Heart left ventricle (tissue), 16 donors: ENCODE measurements around the gene SLC7A1. TPM values are rescaled to one million over a fixed set of nuclear protein-coding genes. Genes with fewer than 3 reads are reported as not detected.
A peak's percentile ranks its signal among the peaks of the same experiment; 100 is the strongest.

Experiments used
- ATAC-seq, 4 donors: fragments of 200-7000 bp; cut with Tn5 transposase; one replicate each; pipeline ENCODE4 v1.9.1; 2020 to 2022; ENCODE audit warnings: moderate library complexity in 4 of 4, mild to moderate bottlenecking in 3 of 4, moderate number of reproducible peaks in 1 of 4
- DNase-seq, 5 donors: peaks; one replicate each; pipeline ENCODE4 v3.0.0-alpha.2; 2020
- H3K27ac ChIP-seq, 12 donors: fragments of 200-600 bp; sonication (generic) in 4 of 12; one replicate each; pipeline versions ENCODE4 v1.5.0 to v1.8.0; 2016 to 2022; ENCODE audit warnings: mild to moderate bottlenecking in 2 of 12
- H3K27me3 ChIP-seq, 9 donors: fragments of 200-600 bp; sonication (generic) in 2 of 9; one replicate each; pipeline versions ENCODE4 v1.5.1 to v1.8.0; 2016 to 2022; ENCODE audit warnings: mild to moderate bottlenecking in 3 of 9
- H3K36me3 ChIP-seq, 9 donors: fragments of 200-600 bp; sonication (generic) in 2 of 9; one replicate each; pipeline versions ENCODE4 v1.5.0 to v1.8.0; 2018 to 2022; ENCODE audit warnings: mild to moderate bottlenecking in 2 of 9
- H3K4me1 ChIP-seq, 12 donors: fragments of 200-600 bp; sonication (generic) in 4 of 12; one replicate each; pipeline versions ENCODE4 v1.5.0 to v1.8.0; 2016 to 2022; ENCODE audit warnings: mild to moderate bottlenecking in 3 of 12
- H3K4me3 ChIP-seq, 12 donors: fragments of 200-600 bp; sonication (generic) in 4 of 12; one replicate each; pipeline versions ENCODE4 v1.5.0 to v1.8.0; 2017 to 2022; ENCODE audit warnings: mild to moderate bottlenecking in 9 of 12, moderate library complexity in 4 of 12
- H3K9me3 ChIP-seq, 12 donors: fragments of 200-600 bp; sonication (generic) in 4 of 12; one replicate each; pipeline versions ENCODE4 v1.5.0 to v1.8.0; 2016 to 2022; ENCODE audit warnings: mild to moderate bottlenecking in 1 of 12
- POLR2A ChIP-seq, 2 donors: fragments of 450-650 bp; IDR thresholded peaks; one replicate each; pipeline ENCODE4 v1.6.1; 2017; ENCODE audit warnings: antibody characterized with exemption in 2 of 2, mild to moderate bottlenecking in 2 of 2, moderate library complexity in 2 of 2
- WGBS, 4 donors: extraction: QIAGEN DNeasy Blood & Tissue Kit in 2 of 4; methylation state at CpG; one replicate each; pipeline versions ENCODE4 v1.1.5 to v1.1.7; 2013 to 2018; 5-methylcytosine and 5-hydroxymethylcytosine counted together
- intact Hi-C, 10 donors: fragments of 100-400 bp; cut with DNase I; formaldehyde crosslinking; loops; one replicate each; pipeline versions ENCODE4 v1.11.1 to v1.14.2; 2022
- polyA plus RNA-seq, 2 donors: library from polyadenylated mRNA; stranded (reverse); fragments of 200-250 nt; gene quantifications; one replicate each; pipeline ENCODE4 v1.2.3, GENCODE V29; 2013
- total RNA-seq, 9 donors: library from RNA; depleted of rRNA in 2 of 9; stranded (reverse); fragments of >200 nt in 2 of 9; fragmentation: NEBNext Ultra II Directional in 3 of 9; extraction: Animal tissue kit (Norgen Biotek cat#: 25700) in 3 of 9; gene quantifications; one replicate each; pipeline versions ENCODE4 v1.1.0 to v1.2.4, GENCODE V29; 2016 to 2023
- TF ChIP-seq, protein P1 (sequence below), 12 donors: fragments of 200-600 bp; sonication (generic) in 4 of 12; IDR thresholded peaks; one replicate each; pipeline versions ENCODE4 v1.5.0 to v1.8.0; 2018 to 2022; ENCODE audit warnings: antibody characterized with exemption in 12 of 12, mild to moderate bottlenecking in 5 of 12
- donor health status: ischemic (EF 13 %, LVEDD 7.1; RV severe dilation, severe dysfunction).
- donor health status: healthy with polysubstance abuse.
- donor health status: DM: no; HTN: yes; CAD: no.
- donor health status: DM: no; HTN: no; CAD: no.
- donor health status: ischemic (EF 25% LVEDD 6.9; RV normal size, moderate dysfunction).
- donor health status: ischemic (EF 25% LVEDD 5.7; RV mildly dilated, moderate dysfunction).
- donor health status: healthy.
- donor health status: DM: yes; HTN: yes; CAD: no.
- donor health status: ischemic (EF 35%, LVEDD 5.7; RV mildly dilated, moderate dysfunction).
- donor health status: nonischemic (EF 11% LVEDD 7.7; RV severe dilation, severe dysfunction).
- donor health status: DM: yes; HTN: yes; CAD: no.
- donor health status: PGD.
- donor health status: ischemic (EF 29% LVEDD 5.4; RV normal size, mild dysfunction).
- donor health status: nonischemic (EF 23%, LVEDD 6.1; RV moderate dilation, normal function).

Gene SLC7A1
- total and polyA plus RNA-seq, 11 donors, result 3.5 to 66.7 (median 14.3) TPM

DNA sequence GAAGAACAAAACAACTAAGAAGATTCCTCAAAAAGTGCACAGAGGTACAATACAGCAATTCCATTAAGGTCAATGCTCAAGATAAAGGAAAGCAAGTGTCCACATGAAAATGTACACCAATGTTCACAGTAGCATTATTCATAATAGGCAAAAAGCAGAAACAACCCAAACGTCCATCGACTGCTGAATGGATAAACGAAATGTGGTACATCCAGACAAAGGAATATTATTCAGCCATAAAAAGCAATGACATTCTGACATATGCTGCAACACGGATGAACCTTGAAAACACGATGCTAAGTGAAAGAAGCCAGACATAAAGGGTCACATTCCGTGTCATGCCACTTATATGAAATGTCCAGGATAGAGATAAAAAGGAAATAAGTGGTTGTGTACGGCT, 29.3 kb downstream of the SLC7A1 start:
- intact Hi-C loops, result no loop called here
- TF ChIP-seq, protein P1, sequence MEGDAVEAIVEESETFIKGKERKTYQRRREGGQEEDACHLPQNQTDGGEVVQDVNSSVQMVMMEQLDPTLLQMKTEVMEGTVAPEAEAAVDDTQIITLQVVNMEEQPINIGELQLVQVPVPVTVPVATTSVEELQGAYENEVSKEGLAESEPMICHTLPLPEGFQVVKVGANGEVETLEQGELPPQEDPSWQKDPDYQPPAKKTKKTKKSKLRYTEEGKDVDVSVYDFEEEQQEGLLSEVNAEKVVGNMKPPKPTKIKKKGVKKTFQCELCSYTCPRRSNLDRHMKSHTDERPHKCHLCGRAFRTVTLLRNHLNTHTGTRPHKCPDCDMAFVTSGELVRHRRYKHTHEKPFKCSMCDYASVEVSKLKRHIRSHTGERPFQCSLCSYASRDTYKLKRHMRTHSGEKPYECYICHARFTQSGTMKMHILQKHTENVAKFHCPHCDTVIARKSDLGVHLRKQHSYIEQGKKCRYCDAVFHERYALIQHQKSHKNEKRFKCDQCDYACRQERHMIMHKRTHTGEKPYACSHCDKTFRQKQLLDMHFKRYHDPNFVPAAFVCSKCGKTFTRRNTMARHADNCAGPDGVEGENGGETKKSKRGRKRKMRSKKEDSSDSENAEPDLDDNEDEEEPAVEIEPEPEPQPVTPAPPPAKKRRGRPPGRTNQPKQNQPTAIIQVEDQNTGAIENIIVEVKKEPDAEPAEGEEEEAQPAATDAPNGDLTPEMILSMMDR (IDR thresholded peaks at IDR 0.05), result no peak
- no peak for TF ChIP-seq POLR2A (IDR thresholded peaks at IDR 0.05)
- Histone ChIP-seq H3K4me3 (no peak overlapping the region), H3K4me1 (peaks cover 0 to 9% (median 2%) of the 10 kb centered on the region in 12 donors), H3K36me3 (no peaks in the 10 kb centered on the region), H3K27me3 (no peaks in the 10 kb centered on the region), H3K9me3 (no peaks in the 10 kb centered on the region), H3K27ac (no peak overlapping the region)
- 95 to 98% (median 95%) methylated on average over 7 of the region's 7 CpGs for WGBS, 4 donors
- DNase-seq, result no peak
- ATAC-seq, result no peak

- DNase-seq (no peak), ATAC-seq (no peak)
- Histone ChIP-seq H3K27me3 (no peaks in the 10 kb centered on the region), H3K27ac (no peak overlapping the region), H3K36me3 (no peaks in the 10 kb centered on the region), H3K4me3 (no peak overlapping the region), H3K4me1 (peaks cover 0 to 9% (median 1%) of the 10 kb centered on the region in 12 donors), H3K9me3 (no peaks in the 10 kb centered on the region)
- intact Hi-C loops, result no loop called here
- no peak for TF ChIP-seq POLR2A (IDR thresholded peaks at IDR 0.05)
- TF ChIP-seq, protein P1 (IDR thresholded peaks at IDR 0.05), result peak in 2 of 12 donors; percentile 10 to 18
Measured at GRCh38 chr13:29564818-29565217, 30.7 kb downstream of the SLC7A1 start.

DNA sequence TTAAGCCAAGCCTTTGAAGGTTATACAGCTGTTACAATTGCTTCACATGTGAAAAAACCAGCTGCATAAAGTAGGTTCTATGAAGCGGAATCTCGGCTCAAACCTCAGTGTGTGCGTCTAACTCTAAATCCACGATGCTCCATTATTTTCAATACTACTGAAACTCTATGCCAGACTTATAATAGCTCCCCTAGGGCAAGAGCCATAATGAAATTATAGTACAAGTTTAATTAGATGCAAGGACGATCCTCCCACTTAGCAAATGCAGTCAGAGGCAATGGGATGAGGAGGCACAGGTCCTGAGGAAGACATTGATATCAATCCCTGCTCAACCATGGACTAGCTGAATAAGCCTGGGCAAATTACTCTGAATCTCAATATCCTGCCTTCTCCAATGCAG, 31.1 kb downstream of the SLC7A1 start:
- WGBS, 4 donors, result 89 to 98% (median 93%) methylated on average over 5 of the region's 5 CpGs
- no peak for ATAC-seq
- Histone ChIP-seq H3K36me3 (no peaks in the 10 kb centered on the region), H3K27ac (no peak overlapping the region), H3K4me3 (no peak overlapping the region), H3K4me1 (peaks cover 0 to 9% (median 0%) of the 10 kb centered on the region in 12 donors), H3K27me3 (no peaks in the 10 kb centered on the region), H3K9me3 (no peaks in the 10 kb centered on the region)
- intact Hi-C loops, result no loop called here
- no peak for TF ChIP-seq POLR2A (IDR thresholded peaks at IDR 0.05)
- TF ChIP-seq, protein P1 (IDR thresholded peaks at IDR 0.05), result no peak
- no peak for DNase-seq

DNA sequence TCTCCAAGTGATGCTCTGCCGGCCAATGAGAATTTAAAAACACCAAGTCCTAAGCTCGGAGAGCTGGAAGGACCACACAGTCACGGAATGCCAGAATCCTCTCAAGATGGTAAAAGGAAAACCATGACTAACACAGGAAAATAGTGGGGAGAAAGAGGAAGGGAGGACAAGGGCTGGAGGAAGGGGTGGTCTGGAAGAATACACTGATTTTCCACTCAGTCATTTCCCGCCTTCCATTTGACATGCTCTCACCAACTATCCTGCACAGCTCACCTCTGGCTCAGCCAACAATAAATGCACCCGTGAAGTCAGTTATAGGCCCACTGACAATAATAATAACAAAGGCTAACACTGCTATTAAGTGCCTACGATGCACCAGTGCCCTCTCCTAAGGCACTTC, 31.5 kb downstream of the SLC7A1 start:
- DNase-seq (no peak), ATAC-seq (peak in 2 of 4 donors; percentile 22 to 30)
- Histone ChIP-seq H3K4me1 (peaks cover 0 to 9% (median 0%) of the 10 kb centered on the region in 12 donors), H3K9me3 (no peaks in the 10 kb centered on the region), H3K4me3 (no peak overlapping the region), H3K27me3 (no peaks in the 10 kb centered on the region), H3K36me3 (no peaks in the 10 kb centered on the region), H3K27ac (no peak overlapping the region)
- WGBS, 4 donors, result 70 to 83% (median 79%) methylated on average over 6 of the region's 6 CpGs
- no peak for TF ChIP-seq POLR2A (IDR thresholded peaks at IDR 0.05)
- TF ChIP-seq, protein P1 (IDR thresholded peaks at IDR 0.05), result no peak
- intact Hi-C loops, result no loop called here
